Cardiac muscle cell (in vitro differentiated cells and primary cell): ENCODE data around the gene VMP1. TPM values are rescaled to one million over a fixed set of nuclear protein-coding genes. Genes with fewer than 3 reads are reported as not detected.

Experiments used
- DNase-seq, 2 donors: peaks; one replicate each; pipeline versions ENCODE4 v3.0.0 to v3.0.0-alpha.2; 2010 to 2017; ENCODE audit warnings: low read depth in 1 of 2, low spot score in 1 of 2
- H3K27ac ChIP-seq: fragments of 200-600 bp; sonication (generic); 2 replicates; pipeline ENCODE4 v1.5.1; 2016
- H3K27me3 ChIP-seq: fragments of 200-600 bp; sonication (generic); 2 replicates; pipeline ENCODE4 v1.6.0; 2016; ENCODE audit warnings: control low read depth
- H3K36me3 ChIP-seq: fragments of 200-600 bp; sonication (generic); 2 replicates; pipeline ENCODE4 v1.5.1; 2016; ENCODE audit warnings: control low read depth
- H3K4me1 ChIP-seq: fragments of 200-600 bp; sonication (generic); 2 replicates; pipeline ENCODE4 v1.8.1; 2017; ENCODE audit warnings: low read depth, mild to moderate bottlenecking, mixed run types
- H3K4me3 ChIP-seq: fragments of 200-600 bp; sonication (generic); 2 replicates; pipeline ENCODE4 v1.5.1; 2016; ENCODE audit warnings: mild to moderate bottlenecking
- H3K9me3 ChIP-seq: fragments of 200-600 bp; sonication (generic); 2 replicates; pipeline ENCODE4 v1.5.1; 2017; ENCODE audit warnings: low read depth, mild to moderate bottlenecking, control low read depth
- polyA plus RNA-seq: library from polyadenylated mRNA; unstranded; fragments of >200 nt; fragmentation: Nextera tagmentation; extraction: Ambion mirVana; gene quantifications from 2 replicates; pipeline ENCODE4 v1.2.1, GENCODE V29; 2016
- total RNA-seq: library from RNA; depleted of rRNA; stranded (reverse); fragments of >200 nt; gene quantifications from 2 replicates; pipeline ENCODE4 v1.2.3, GENCODE V29; 2016
- TF ChIP-seq, protein P1 (sequence below): IDR thresholded peaks from 2 replicates; pipeline ENCODE4 v1.5.1; 2012; ENCODE audit warnings: low read depth, mild to moderate bottlenecking, low read length

Gene VMP1
- total and polyA plus RNA-seq, 2 experiments from 2014 or later: 65.0 to 91.3 TPM

DNA sequence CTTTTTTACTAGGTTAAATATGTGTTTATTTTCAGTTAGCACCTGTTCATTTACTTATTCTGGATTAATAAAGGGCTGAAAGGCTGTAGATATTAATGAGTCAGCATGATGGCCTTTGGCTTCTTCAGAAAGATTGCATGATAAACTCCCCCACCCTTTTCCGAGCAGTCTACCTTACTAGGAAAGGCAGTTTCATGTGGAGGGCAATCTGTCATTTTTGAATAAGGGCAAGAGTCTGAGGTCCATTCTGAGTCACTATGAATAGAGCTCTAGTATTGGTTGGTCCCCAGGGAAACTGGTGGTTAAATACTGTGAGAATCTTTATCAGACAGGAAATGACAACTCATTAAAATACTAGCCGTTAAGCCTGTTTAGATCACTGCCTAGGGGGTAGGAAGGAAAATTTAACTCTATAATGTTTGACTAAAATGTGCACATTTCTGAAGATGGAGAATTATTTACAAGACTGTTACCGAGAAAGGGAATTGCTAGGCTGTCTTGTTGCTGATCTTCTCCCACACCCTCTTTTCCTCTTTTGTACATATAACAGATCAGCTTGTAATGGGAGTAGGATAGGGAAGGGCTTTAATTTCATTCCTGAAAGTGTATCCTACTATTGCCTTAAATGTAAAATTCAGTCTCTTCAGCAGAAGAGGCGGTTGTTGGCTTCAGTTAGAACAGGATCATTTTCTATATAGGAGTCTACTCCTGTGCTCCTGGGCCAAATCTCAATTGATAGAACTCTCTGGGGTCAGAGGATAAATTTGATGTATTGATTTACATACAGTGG, 122.0 kb downstream of the VMP1 start:
- TF ChIP-seq, protein P1, sequence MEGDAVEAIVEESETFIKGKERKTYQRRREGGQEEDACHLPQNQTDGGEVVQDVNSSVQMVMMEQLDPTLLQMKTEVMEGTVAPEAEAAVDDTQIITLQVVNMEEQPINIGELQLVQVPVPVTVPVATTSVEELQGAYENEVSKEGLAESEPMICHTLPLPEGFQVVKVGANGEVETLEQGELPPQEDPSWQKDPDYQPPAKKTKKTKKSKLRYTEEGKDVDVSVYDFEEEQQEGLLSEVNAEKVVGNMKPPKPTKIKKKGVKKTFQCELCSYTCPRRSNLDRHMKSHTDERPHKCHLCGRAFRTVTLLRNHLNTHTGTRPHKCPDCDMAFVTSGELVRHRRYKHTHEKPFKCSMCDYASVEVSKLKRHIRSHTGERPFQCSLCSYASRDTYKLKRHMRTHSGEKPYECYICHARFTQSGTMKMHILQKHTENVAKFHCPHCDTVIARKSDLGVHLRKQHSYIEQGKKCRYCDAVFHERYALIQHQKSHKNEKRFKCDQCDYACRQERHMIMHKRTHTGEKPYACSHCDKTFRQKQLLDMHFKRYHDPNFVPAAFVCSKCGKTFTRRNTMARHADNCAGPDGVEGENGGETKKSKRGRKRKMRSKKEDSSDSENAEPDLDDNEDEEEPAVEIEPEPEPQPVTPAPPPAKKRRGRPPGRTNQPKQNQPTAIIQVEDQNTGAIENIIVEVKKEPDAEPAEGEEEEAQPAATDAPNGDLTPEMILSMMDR: no peak
- no peak overlapping the region for H3K4me3 ChIP-seq
- no peaks in the 10 kb centered on the region for H3K36me3 ChIP-seq
- H3K27ac ChIP-seq: peak overlapping the region; percentile 80
- H3K4me1 ChIP-seq: peaks cover 33% of the 10 kb centered on the region
- no peaks in the 10 kb centered on the region for H3K9me3 ChIP-seq
- no peaks in the 10 kb centered on the region for H3K27me3 ChIP-seq
- DNase-seq: peak in 1 of 2 donors; percentile 98

DNA sequence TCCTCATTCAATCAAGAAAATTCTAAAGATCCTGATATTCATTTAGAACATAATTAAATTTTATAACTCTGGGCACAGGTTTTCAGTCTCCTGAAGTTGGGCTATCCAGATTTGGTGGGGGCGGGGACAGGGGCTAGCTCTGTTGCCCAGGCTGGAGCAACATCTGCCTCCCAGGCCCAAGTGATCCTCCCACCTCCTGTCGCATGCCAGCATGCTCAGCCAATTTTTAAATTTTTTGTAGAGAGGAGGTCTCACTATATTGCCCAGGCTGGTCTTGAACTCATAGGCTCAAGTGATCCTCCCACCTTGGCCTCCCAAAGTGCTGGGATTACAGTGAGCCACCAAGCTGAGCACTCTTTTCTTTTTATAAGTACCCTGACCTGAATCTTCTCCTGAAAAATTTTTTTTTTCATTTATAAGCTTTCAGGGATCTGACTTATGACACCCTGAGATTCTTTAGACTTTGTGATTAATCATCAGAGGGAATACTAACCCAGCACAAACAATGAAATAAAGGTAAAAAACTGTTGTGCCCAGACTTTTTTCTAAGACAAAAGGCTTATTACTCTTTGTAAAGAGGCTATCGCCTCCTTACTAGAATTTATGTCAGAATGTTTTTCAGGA, 122.7 kb downstream of the VMP1 start:
- Histone ChIP-seq H3K27ac (peak overlapping the region; percentile 80), H3K9me3 (no peaks in the 10 kb centered on the region), H3K27me3 (no peaks in the 10 kb centered on the region), H3K4me3 (no peak overlapping the region), H3K36me3 (no peaks in the 10 kb centered on the region), H3K4me1 (peaks cover 33% of the 10 kb centered on the region)
- TF ChIP-seq, protein P1: no peak
- DNase-seq: peak in 1 of 2 donors; percentile 85

DNA sequence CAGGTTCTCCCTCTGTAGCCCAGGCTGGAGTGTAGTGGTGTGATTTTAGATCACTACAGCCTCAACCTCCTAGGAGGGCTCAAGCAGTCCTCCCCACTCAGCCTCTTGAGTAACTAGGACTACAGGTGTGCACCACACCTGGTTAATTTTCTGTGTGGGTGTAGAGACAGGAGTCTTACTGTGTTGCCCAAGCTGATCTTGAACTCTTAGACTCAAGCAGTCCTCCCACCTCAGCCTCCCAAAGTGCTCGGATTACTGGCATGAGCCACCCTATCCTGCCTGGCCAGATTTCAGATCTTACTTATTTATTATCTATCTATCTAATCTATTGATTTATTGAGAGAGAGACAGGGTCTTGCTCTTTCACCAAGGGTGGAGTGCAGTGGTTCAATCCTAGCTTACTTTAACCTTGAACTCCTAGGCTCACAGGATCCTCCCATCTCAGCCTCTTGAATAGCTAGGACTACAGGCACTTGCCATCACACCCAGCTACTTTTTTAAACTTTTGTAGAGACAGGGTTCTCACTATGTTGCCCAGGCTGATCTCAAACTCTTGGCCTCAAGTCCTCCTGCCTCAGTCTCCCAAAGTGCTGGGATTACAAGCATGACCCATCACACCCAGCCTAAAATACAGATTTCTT, 123.5 kb downstream of the VMP1 start:
- peak overlapping the region; percentile 17 for H3K27ac ChIP-seq

DNA sequence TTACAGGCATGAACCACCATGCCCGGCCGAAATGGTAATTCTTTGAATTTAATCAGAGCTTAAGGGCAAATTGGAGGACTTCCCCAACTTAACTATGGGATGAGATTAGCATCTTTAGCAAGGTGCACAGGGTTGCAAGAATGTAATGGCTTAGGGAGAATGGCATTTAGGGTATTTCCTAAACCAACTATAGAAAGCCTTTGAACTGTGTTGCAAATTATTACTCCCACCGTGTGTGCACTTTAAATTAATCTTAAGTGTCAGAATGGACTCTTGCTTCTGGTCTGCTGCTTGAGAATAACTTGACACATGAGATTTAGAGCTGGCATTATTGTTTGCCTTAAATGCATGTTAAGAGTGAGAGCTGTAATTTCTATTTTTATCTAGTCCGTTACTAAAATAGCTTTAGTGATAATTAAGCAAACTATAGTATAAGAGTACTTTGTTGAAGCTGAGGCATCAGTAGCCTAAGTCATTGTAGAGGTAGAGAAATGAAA, 125.5 kb downstream of the VMP1 start:
- H3K4me1 ChIP-seq: peaks cover 32% of the 10 kb centered on the region

More for the DNA sequence above, 123.5 kb downstream of the VMP1 start:
- no peak for DNase-seq
- H3K9me3 ChIP-seq: no peaks in the 10 kb centered on the region
- H3K27me3 ChIP-seq: no peaks in the 10 kb centered on the region
- no peak overlapping the region for H3K4me3 ChIP-seq
- H3K4me1 ChIP-seq: peaks cover 27% of the 10 kb centered on the region
- TF ChIP-seq, protein P1: no peak
- H3K36me3 ChIP-seq: no peaks in the 10 kb centered on the region

More for the DNA sequence above, 125.5 kb downstream of the VMP1 start:
- TF ChIP-seq, protein P1: no peak
- H3K27ac ChIP-seq: peak overlapping the region; percentile 85
- DNase-seq: peak in 1 of 2 donors; percentile 34
- no peak overlapping the region for H3K4me3 ChIP-seq
- H3K36me3 ChIP-seq: no peaks in the 10 kb centered on the region
- no peaks in the 10 kb centered on the region for H3K9me3 ChIP-seq
- no peaks in the 10 kb centered on the region for H3K27me3 ChIP-seq
